Activated CD4-positive, CD25-positive, alpha-beta regulatory T cell treated with anti-CD3 and anti-CD28 coated beads, Interleukin-2, amount 50 U/mL, for 72 hours (primary cell): ENCODE data around the gene DIP2A.
"Not testable (repeated sequence)": the region's sequence is repeated elsewhere in the genome, so short reads cannot be mapped to it uniquely, and the experiment has no call there.

Experiments used
- DNase-seq: peaks from one replicate; pipeline ENCODE4 v3.0.0; 2021

DIP2A gene

DNA sequence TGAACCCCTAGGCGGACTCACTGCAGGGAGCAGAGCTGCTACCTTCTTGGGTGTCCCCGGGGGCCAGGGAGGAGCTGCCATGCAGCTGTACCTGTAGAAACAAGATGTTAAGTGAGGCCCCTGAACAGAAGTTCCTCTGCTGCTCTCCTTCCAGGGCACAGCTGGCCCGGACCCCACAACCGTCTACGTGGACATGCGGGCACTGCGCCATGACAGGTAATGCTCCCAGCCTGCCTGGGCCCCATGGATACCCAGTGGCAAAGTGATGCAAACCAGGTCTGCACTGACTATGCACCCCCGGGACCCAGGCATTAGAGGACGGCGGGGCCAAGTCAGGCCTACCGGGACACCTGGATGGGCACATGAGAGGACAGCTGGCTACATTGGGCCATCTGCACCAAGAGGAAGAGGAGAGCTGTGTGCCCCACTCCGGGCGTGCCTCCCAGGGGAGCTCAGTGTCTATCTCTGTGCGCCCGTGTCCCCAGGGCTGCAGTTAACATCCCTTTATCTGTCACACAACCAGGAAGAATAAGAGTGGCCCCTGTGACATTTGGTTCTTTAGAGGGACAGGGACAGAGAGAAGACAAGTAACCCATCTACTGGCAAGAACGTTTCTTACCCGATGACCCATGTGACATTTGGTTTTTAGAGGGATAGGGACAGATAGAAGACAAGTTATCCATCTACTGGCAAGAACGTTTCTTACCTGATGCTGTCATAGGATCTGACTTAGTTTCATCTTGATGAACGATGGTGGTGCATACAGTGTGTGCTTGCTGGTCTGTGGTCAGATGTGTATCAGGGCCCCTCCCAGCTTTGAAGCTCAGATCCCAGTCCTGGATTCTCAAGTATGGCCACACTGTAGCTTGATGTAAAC is 102.1 kb downstream of the DIP2A start:
- no peak for DNase-seq

DNA sequence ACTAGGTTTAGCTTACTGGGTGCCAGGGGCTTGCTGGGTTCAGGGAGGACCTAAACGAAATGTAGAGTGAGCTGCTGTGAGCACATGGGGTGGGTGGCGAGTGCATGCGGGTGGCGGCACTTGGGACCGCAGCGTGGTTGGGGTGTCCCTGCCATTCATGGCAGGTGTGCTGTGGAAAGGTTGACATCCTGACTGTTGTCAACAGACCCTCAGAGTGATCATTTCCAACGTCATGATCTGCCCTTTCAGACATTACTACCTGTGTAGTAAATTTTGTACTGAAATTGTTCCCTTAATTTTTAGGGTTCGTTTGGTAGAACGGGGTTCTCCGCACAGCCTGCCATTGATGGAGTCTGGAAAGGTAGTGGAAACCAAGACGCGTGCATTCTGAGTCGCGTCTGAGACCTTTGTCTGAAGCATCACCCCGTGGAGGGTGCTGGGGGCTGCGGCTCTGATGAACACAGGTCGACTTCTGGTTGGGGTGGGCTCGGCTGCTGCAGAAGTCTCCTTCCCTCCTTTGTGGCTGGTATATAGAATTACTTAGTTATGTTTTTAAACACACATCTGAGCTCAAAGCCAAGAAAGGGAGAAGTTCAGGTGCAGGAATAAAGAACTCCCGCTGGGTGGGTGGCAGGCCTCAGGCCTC is 102.9 kb downstream of the DIP2A start:
- no peak for DNase-seq

DNA sequence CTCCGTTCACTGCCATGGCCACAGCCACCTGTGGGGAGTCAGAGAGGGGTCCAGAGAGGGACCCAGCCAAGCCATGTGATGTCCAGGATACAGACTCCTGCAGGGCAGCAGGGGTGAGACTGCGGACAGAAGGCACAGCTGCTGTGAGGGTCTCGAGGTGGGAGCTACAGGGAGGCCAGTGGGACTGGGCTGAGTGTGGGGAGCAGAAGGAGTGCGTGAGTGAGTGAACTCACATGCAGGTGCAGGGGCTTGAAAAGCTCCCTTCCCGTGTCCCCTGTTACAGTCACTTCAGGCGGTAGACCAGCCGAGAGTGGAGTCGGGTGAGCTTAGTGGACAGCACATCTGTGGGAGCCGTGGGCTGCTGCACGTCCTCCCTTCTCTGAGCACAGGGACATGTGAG is 103.8 kb downstream of the DIP2A start:
- no peak for DNase-seq

DNA sequence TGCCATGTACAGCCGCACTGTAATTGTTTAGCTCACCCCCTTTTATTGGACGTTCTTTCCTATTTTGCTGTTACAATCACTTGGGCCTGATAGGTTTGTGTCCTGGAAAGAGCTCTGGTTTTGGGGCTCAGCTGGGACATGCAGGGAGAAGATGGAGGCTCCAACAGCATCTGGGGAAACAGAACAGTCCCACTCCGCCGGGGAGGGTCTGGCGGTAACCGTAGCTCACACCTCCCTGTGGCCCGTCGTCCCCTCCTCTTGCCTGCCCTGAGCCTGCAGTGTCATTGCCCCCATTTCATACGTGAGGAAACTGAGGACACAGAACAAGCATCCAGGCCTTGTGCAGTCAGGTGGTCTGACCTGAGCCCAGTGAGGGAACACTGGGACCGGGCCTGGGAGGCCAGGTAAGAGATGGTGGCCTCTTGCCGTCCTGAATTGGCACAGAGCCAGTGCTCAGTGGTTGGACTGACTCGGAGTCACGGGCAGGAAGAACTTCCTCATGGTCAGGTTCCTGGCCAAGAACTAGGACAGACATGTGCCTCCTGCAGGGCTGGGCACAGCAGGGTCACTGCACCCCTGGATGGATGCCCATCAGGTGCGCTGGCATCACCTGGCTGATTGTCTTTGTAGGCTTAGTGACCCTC is 104.4 kb downstream of the DIP2A start:
- no peak for DNase-seq

DNA sequence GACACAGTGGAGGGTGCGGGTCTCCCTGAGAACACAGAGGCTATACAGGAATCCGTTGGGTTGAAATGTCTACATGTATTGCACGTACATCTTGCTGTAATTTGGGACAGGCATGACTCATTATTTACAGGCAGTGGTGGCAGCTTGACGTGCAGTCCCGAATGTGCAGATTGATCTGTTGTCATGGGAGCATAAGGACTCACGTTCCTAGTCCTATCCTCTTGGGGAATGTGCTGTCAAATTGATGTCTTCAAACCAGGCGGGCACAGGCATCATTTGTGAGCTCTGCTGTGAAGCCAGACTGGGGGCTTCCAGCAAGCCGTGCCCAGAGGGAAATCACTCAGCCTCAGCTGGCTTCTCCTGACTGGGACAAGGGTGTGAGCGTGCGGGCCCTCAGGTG is 105.7 kb downstream of the DIP2A start:
- no peak for DNase-seq

DNA sequence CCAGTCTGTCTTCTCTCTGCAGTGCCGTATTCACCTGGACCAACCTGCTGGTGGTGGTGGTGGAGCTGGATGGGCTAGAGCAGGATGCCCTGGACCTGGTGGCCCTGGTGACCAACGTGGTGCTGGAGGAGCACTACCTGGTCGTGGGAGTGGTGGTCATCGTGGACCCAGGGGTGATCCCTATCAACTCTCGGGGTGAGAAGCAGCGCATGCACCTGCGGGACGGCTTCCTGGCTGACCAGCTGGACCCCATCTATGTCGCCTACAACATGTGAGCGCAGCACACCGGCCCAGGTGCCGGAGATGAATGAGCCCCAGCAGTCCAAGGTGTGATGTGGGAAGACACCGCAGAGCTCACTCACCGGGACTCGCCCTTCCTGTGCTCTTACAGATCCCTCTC is 108.7 kb downstream of the DIP2A start:
- DNase-seq = no peak

DNA sequence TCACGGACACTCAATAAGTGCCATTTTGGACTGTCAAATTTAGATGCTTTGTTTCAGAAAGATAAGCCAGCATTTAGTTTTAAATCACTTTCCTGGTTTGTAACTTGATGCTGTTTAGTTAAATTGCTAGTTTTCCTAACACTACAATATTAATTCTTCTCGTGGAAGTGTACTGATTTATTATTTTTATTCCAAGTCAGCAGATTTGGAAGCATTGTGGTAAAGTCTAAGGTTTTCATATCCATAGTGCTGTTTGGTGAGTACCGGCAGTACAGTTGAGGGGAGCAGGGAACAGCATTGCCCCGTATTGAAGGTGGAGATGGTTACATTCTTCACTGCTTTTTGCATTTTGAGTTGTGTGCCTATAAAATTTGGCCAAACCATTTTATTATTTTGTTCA is 109.9 kb downstream of the DIP2A start:
- DNase-seq = no peak

DNA sequence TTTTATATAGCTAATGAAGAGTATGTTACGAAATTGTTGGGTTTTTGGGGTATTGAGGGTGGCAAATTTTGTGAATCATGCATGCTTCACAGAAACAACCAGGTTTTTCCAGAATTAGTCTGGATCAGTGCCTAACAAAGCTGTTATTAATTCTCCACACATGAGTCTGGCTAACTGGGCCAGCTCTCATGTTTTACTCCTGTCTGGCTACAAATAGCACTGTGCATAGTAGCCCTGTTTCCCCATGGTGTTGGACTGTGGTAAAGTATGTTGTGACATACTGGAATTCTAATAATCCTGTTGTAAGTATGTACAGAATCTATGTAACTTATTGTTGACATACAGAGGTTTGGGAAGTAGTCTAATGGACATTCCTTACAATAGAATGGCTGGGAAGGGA is 110.4 kb downstream of the DIP2A start:
- DNase-seq = no peak

DNA sequence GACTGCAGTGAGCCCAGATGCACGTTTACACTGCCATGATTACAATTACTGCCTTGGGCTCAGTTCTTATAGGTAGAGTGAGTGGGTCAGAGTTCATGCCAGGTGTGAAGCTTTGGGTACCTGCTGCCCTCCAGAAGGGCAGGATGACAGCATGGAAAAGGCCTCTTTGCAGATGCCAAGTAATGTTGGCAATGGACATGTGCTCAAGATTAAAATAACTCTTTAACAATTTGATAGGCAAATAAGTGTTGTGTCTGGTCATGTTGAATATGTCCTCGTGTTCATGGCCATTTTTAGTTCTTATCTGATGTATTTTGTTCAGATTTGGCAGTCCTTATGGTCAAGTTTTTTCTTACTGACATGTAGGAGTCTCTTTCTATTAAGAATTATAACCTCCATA is 111.4 kb downstream of the DIP2A start:
- no peak for DNase-seq

DNA sequence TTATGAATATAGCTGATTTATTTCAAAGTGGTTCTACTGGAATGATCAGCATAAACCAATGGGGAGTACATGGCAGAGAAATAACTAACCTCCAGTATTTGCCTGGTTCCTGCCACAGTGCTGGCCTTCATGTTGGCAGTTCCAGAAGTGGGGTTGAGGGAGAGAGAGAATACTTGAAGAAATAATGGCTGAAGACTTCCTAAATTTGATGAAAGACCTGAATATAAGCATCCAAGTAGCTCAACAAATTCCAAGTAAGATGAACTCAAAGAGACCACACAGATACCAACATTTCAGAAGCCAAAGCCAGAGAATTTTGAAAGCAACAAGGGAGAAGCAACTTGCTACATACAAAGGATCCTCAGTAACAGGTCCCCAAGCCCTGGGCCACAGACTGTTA is 111.9 kb downstream of the DIP2A start:
- no peak for DNase-seq

DNA sequence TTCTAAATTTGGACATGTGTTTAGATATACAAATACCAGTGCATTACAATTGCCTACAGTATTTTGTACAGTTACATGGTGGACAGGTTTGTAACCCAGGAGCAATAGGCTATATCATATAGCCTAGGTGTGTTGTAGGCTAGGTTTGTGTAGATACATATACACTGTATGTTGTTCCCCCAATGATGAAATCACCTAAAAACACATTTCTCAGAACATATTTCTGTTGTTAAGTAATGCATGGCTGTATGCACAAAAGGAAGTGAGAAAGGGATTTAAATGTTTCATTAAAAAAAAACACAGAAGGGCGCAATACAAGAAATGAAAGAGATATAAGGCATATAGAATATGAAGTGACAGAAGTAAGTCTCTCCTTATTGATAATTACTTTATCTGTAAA is 114.2 kb downstream of the DIP2A start:
- DNase-seq = no peak

DNA sequence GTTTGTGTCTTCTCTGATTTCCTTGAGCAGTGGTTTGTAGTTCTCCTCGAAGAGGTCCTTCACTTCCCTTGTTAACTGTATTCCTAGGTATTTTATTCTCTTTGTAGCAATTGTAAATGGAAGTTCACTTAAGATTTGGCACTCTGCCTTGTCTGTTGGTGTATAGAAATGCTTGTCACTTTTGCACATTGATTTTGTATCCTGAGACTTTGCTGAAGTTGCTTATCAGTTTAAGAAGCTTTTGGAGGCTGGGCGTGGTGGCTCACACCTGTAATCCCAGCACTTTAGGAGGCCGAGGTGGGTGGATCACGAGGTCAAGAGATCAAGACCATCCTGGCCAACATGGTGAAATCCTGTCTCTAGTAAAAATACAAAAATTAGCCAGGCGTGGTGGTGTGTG is 119.1 kb downstream of the DIP2A start:
- not testable (repeated sequence) for DNase-seq

DNA sequence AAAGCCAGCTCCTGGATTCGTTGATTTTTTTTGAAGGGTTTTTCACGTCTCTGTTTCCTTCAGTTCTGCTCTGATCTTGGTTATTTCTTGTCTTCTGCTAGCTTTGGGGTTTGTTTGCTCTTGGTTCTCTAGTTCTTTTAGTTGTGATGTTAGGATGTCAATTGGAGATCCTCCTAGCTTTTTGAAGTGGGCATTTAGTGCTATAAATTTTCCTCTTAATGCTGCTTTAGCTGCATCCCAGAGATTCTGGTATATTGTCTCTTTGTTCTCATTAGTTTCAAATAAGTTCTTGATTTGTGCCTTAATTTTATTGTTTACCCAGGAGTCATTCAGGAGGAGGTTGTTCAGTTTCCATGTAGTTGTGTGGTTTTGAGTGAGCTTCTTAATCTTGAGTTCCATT is 120.7 kb downstream of the DIP2A start:
- not testable (repeated sequence) for DNase-seq

DNA sequence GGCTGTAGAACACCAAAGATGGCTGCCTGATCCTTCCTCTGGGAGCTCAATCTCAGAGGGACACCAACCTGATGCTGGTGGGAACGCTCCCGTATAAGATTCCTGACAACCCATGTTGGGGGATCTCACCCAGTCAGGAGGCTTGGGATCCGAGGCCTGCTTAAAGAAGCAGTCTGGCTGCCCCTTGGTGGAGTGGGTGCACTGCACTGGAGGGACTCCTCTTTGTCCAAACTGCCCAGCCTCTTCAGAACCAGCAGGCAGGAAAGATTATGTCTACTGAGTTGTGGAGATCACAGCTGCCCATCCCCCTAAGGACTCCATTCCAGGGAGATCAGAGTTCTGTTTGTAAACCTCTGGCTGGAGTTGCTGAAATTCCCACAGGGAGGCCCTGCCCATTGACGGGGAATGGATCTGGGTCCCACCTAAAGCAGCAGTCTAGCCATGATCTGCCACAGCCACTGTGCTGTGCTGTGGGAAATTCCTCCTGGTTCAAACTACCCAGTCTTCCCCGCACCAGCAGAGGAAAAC is 123.2 kb downstream of the DIP2A start:
- DNase-seq = no peak

DNA sequence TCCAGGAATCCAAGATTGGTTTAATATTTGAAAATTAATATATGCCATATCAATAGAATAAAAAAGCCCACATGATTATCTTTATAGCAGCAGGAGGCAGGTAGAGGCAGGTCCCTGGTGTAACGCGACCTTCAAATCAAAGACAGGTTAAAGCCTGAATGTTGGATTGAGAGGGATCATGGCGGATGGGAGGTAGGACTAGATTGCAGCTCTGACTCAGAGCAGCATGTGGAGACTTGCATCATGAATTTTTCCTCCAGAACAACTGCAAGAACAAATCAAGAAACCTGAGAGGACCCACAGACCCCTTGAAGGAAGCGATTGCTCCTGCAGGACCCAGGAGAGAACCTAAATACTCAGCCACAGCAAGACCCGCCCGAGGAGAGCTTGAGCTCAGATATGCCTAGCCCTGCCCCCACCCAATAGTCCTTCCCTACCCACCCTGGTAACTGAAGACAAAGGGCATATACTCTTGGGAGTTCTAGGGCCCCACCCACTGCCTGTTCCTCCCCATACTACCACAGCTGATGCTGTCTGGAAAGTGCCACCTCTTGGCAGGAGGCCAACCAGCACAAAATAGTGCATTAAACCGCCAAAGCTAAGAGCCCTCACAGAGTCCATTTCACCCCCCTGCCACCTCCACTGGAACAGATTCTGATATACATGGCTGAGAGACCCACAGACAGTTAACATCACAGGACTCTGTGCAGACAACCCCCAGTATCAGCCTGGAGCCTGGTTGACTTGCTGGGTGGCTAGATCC is 126.7 kb downstream of the DIP2A start:
- no peak for DNase-seq

DNA sequence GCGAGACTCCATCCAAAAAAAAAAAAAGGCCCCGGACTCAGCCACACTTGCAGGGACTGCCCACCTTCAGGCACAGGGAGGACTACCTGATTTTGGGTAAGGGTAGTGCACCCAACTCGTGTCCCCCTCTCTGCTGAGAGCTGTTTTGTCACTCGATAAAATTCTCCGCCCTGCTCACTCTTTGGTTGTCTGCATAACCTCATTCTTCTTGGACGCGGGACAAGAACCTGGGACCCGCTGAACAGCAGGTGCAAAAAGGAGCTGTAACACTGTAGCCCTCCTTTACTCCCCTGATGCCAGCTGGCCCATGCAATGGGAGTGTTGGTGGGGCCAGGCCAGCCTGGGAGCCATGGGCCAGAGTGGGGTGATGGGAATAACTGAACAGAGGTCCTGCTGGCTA is 135.6 kb downstream of the DIP2A start:
- no peak for DNase-seq

DNA sequence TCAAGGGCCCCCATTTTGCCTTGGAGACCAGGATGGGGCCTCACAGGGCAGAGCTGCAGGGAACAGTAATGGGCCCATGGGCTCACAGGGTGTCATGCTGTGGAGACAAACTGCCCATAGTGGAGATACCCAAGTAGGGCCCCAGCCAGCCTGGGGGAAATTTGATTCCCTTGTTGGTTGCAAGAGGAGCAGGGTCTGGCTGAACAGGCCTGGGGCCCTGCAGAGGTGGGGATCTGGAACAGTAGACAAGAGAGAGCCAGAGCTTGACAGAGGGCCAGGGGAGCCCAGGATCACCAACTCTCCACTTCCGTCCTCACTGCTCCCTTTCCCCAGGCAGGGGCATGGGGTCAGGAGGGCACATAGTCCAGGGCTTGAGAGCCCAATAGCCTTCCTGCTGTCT is 137.5 kb downstream of the DIP2A start:
- DNase-seq = no peak

DNA sequence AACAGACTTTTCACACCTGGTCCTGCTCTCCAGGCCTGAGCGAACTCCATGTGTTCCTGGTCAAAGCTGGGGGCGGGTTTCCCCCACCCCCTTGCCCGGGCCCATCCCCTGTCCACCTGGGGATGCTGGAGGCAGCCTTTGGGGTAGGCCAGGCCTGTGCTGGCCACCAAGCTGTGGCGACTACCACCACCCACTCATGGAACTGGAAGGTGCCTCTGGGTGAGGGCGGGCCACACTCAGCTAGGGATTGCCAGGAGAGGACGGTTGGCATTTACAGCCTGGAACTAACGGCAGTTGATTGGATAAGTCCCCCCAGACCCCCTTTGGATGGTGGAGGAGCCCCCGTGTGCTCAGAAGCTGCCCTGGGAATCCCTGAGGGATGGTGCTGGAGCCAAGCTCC is 138.3 kb downstream of the DIP2A start:
- DNase-seq = no peak

DNA sequence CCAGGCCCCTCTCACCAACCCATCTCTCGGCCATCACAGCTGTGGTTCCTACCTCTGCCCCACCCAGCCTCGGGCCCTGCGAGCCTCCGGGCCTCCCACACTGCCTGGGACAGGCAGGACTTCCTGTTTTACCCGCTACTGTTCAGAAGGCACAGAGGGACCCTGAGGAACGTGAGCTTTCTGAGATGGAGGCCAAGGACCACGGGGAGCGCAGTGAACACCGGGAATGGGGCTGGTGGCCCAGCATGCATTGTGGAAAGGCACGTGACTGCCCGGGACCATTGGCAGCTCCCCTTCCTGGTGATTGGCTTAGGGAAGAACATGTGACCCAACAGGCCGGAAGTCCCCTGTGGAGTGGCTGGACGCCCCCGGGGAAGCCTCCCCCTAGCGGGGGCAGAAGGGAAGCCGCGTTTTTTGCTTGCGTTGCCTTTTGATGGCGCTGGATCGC is 139.2 kb downstream of the DIP2A start:
- DNase-seq = no peak

DNA sequence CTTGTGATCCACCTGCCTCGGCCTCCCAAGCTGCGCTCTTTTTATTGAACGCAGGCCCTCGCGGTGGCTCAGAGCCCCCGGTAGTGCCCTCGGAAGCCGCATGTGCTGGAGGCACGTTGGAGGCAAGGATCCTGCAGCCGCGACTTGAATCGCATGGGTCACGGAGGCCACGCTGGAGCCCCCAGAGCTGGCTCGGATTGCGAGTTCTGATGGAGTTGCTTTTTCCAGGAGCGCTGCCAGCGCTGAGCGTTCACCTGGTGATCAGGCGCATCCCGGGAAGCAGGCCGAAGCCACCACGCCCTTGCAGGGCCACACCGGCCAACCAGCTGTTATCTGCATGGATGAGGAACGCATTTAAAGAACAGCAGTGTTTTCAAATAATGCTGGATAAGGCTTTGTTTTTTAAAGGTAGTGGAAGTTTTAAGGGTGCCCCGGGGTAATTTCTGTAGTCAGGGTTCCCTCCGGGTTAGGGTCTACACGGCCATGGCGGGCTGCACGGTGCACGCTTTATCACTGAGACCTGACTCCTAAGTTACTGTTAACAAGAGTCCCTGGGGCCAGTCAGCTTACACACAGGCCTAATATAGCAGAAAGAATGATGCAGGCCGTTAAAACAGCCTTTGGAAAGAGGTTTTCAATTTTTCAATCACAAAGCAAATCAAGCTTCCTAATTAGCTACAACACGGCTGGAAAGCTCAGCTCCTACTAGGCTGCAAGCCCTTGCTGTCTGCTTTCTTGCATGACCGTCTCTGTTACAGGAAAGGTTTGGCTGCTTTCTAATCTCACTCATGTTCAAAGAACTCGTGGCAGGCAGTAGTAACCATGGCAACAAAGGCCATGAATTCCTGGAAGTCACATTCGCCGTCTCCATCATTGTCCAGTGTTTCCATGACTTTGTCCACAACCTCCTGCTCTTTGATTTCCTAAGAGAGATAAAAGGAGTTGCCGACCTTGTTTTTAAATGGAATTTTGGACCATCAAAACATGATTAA is 140.2 kb downstream of the DIP2A start:
- DNase-seq = no peak

DNA sequence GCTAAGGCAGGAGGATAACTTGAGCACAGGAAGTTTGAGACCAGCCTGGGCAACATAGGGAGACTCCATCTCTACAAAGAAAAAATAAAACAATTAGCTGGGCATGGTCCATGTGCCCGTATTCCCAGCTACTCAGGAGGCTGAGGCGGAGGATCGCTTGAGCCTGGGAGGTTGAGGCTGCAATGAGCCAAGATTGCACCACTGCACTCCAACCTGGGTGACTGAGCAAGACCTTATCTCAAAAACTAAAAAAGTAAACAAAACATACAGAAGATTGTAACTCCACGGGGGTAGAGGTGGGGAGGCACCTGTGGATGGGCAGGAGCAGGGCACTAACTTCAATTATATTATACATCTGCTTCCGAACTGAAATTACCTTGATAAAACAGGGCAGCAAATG is 141.6 kb downstream of the DIP2A start:
- DNase-seq = no peak

DNA sequence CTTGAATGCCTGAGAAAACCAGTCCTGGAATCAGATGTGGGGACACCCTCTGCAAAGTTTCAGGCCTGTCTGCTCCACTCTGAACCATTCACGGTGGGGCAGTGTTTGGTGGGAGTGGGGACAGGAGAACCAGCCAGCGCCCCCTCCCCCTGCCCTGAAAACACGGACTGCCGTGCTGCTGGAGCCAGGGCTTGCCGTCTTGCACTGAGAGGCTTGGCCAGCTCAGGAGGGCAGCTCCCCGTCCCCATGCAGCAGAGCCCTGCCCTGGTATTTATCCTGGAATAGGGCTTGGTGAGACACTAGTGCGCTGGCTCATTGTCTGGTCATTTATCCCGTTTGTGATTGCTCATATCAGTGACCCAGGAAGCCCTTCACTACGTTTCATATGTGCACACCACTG is 142.3 kb downstream of the DIP2A start:
- DNase-seq = no peak
